ENCODE measurements around the gene ENPP1.
A peak's percentile ranks its signal among the peaks of the same experiment; 100 is the strongest.
"Not testable (repeated sequence)": the region's sequence is repeated elsewhere in the genome, so short reads cannot be mapped to it uniquely, and the experiment has no call there.

Gene ENPP1

GRCh38 chr6:131916091-131916796 is 108.4 kb downstream of the ENPP1 start:
- DNase-seq (ENCODE audit: low read depth in 2 of 2), result not testable (repeated sequence)

- DNase-seq (ENCODE audit: low read depth in 2 of 2), result no peak
Observed at GRCh38 chr6:131916847-131917246, 109.0 kb downstream of the ENPP1 start.

GRCh38 chr6:131917318-131917717 is 109.5 kb downstream of the ENPP1 start:
- DNase-seq (ENCODE audit: low read depth in 2 of 2), result no peak

GRCh38 chr6:131917763-131918649 is 110.2 kb downstream of the ENPP1 start:
- no peak for DNase-seq (ENCODE audit: low read depth in 2 of 2)

GRCh38 chr6:131918650-131919355 is 111.0 kb downstream of the ENPP1 start:
- DNase-seq (ENCODE audit: low read depth in 2 of 2), result no peak

- no peak for DNase-seq (ENCODE audit: low read depth in 2 of 2)
Observed at GRCh38 chr6:131920656-131921055, 112.8 kb downstream of the ENPP1 start.

- DNase-seq (ENCODE audit: low read depth in 2 of 2), result peak in 1 of 2 donors; percentile 12
Observed at GRCh38 chr6:131923356-131923755, 115.5 kb downstream of the ENPP1 start.

GRCh38 chr6:131924881-131925474 is 117.2 kb downstream of the ENPP1 start:
- no peak for DNase-seq (ENCODE audit: low read depth in 2 of 2)

- DNase-seq (ENCODE audit: low read depth in 2 of 2), result no peak
Observed at GRCh38 chr6:131929264-131929663, 121.4 kb downstream of the ENPP1 start.

- no peak for DNase-seq (ENCODE audit: low read depth in 2 of 2)
Observed at GRCh38 chr6:131929976-131930375, 122.2 kb downstream of the ENPP1 start.

GRCh38 chr6:131931063-131931750 is 123.4 kb downstream of the ENPP1 start:
- no peak for DNase-seq (ENCODE audit: low read depth in 2 of 2)

GRCh38 chr6:131936156-131936555 is 128.3 kb downstream of the ENPP1 start:
- DNase-seq (ENCODE audit: low read depth in 2 of 2), result no peak

- no peak for DNase-seq (ENCODE audit: low read depth in 2 of 2)
Observed at GRCh38 chr6:131937226-131937625, 129.4 kb downstream of the ENPP1 start.

GRCh38 chr6:131937703-131938631 is 130.1 kb downstream of the ENPP1 start:
- no peak for DNase-seq (ENCODE audit: low read depth in 2 of 2)
